ENCODE data around the gene OTOG. TPM values are rescaled to one million over a fixed set of nuclear protein-coding genes. Genes with fewer than 3 reads are reported as not detected.
"Not testable (repeated sequence)": the region's sequence is repeated elsewhere in the genome, so short reads cannot be mapped to it uniquely, and the experiment has no call there.

Gene OTOG
- total RNA-seq, 2 donors from 2014 or later: not detected

DNA sequence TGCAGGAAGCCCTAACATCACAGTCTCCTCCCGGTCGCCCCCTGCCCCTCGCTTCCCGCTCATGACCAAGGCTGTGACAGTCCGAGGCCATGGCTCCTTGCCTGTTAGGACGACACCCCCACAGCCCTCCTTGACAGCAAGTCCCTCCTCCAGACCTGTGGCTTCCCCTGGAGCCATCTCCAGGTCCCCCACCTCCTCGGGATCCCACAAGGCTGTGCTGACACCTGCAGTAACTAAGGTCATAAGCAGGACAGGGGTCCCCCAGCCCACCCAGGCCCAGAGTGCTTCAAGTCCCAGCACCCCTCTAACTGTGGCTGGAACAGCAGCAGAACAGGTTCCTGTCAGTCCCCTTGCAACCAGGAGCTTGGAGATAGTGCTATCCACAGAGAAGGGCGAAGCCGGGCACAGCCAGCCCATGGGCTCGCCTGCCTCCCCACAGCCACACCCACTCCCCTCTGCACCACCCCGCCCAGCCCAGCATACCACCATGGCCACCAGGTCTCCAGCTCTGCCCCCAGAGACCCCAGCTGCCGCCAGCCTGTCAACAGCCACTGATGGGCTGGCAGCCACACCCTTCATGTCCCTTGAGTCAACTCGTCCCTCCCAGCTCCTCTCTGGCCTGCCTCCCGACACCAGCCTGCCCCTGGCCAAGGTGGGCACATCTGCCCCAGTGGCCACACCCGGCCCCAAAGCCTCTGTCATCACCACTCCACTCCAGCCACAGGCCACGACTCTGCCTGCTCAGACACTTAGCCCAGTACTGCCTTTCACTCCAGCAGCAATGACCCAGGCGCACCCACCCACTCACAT lies 63.2 kb downstream of the OTOG start:
- no peaks in the 10 kb centered on the region for H3K9me3 Mint-ChIP-seq
- H3K27ac Mint-ChIP-seq: no peak overlapping the region
- ATAC-seq (no peak), DNase-seq (ENCODE audit: low spot score in 2 of 2) (no peak)
- no peaks in the 10 kb centered on the region for H3K36me3 Mint-ChIP-seq

DNA sequence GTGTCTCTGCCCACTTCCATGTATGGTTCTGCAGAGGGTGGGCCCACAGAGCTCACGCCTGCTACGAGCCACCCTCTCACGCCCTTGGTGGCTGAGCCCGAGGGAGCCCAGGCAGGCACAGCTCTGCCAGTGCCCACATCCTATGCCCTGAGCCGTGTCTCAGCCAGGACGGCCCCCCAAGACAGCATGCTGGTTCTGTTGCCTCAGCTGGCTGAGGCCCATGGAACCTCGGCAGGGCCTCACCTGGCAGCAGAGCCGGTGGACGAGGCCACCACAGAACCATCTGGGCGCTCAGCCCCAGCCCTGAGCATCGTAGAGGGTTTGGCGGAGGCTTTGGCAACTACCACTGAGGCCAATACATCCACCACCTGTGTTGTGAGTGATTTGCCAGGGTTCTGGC lies 64.0 kb downstream of the OTOG start:
- ATAC-seq (no peak), DNase-seq (ENCODE audit: low spot score in 2 of 2) (no peak)
- Mint-ChIP-seq H3K27ac (no peak overlapping the region), H3K36me3 (no peaks in the 10 kb centered on the region), H3K9me3 (no peaks in the 10 kb centered on the region)

DNA sequence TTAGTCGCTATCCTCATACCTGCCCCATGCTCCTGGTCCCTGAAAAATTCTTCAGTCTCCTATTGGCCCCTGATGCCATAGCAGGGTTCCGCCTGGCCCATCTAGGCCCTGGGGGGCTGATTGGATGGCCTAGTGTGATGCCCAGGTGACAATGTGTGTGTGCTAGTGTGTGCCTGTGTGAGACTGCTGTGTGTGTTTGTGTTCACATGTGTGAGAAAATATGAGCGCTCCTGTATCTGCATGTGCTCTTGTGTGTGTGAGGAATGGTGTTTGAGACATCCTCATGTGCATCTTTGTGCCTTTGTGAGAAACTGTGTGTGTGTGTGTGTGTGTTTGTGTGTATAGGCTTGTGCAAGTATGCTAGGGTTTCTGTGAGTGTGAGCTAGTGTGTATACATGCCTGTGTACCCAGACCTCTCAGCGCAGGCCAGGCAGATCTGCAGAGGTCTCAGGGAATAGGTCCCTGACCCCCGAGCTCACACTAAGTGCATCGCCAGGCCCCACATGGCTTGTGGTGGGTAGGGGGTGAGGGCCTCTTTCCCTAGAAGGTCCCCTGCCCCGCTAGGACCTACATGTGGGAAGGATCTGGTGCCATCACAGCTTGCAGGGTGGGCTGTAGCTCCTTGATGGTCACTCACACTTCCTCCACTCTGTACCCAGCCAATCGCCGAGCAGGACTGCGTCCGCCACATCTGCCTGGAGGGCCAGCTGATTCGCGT lies 64.6 kb downstream of the OTOG start:
- no peak for ATAC-seq
- Mint-ChIP-seq H3K9me3 (no peaks in the 10 kb centered on the region), H3K27ac (no peak overlapping the region), H3K36me3 (no peaks in the 10 kb centered on the region)
- DNase-seq (ENCODE audit: low spot score in 2 of 2): no peak

DNA sequence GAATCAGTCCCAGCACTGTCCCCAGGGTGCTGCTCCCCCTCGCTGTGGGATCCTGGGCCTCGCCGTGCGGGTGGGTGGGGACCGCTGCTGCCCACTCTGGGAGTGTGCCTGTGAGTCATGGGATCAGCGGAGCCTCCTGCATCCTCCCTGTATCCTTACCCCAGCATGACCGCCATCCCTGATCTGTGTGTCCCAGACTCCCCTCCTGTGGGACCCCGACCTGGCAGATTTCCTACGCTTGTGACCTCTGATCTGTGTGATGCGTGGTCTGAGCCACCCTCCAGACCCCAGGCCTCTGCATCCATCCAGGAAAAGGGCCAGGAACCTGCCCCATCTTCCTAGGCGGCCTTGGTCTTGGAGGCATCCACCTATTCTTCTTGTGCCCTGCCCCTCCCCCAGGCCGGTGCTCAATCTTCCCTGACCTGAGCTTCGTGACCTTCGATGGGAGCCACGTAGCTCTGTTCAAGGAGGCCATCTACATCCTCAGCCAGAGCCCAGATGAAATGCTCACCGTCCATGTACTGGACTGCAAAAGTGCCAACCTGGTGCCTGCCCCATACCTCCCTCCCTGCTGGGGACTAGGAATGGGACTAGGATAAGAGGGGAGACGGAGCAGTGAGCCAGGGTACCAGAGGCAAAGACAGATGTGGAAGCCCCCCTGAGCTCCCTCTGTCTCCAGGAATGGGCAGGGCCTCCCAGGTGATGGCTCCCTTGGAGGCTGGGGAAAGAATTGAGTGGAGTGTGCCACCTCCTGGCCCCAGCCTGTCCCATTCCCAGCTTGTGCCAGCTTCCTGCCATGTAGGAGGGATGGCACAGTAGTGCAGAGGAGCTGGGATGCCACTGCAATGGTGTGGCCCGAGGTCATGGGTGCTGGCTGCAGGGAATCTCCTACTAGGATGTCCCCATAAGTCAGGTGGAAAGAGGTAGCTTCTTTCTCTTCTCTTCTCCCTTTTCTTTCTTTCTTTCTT lies 65.4 kb downstream of the OTOG start:
- DNase-seq (ENCODE audit: low spot score in 2 of 2) (no peak), ATAC-seq (no peak)
- H3K36me3 Mint-ChIP-seq: no peaks in the 10 kb centered on the region
- H3K9me3 Mint-ChIP-seq: no peaks in the 10 kb centered on the region
- no peak overlapping the region for H3K27ac Mint-ChIP-seq

DNA sequence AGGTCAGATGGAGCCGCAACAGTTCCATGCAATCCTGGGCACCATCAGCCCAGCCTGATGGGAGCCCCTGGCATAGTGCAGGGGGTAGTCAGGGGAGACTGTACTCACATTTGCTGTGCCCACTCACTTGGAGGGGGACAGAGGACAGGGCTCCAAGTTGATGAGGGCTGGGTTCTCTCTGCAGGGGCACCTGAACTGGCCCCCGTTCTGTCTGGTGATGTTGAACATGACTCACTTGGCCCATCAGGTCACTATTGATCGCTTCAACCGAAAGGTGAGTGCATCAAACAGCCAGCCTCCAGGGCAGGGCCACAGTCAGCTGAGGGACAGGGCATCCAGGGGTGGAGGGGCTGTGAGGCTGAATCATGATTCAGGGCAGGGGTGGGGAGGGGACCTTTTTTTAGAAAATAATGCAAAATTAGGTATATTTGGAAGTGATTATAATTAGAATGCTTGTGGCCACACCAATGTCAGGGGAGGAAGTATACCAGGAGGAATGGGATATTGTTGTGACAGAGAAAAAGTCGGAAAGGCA lies 66.4 kb downstream of the OTOG start:
- DNase-seq (ENCODE audit: low spot score in 2 of 2) (no peak), ATAC-seq (no peak)
- Mint-ChIP-seq H3K36me3 (no peaks in the 10 kb centered on the region), H3K27ac (no peak overlapping the region), H3K9me3 (no peaks in the 10 kb centered on the region)

DNA sequence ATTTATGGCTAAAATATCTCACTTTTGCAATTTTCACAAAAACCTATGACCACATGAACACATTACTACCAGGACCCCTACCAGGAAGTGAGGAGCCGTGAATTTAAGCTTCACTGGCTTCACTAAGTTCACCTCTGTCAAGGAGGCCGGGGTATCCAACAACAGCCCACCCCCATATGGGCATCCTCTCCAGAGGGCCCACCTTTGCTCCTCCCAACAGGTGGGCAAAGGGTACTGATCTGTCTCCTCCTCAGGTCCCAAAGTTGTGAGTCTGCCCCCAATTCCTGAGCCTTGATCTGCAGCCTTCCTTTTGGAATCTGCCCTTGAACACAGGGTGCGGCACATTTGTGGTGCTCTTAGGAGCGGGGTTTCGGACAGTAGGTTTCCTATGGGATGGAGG lies 66.9 kb downstream of the OTOG start:
- no peaks in the 10 kb centered on the region for H3K36me3 Mint-ChIP-seq
- no peaks in the 10 kb centered on the region for H3K9me3 Mint-ChIP-seq
- no peak for DNase-seq (ENCODE audit: low spot score in 2 of 2)
- H3K27ac Mint-ChIP-seq: no peak overlapping the region
- no peak for ATAC-seq

DNA sequence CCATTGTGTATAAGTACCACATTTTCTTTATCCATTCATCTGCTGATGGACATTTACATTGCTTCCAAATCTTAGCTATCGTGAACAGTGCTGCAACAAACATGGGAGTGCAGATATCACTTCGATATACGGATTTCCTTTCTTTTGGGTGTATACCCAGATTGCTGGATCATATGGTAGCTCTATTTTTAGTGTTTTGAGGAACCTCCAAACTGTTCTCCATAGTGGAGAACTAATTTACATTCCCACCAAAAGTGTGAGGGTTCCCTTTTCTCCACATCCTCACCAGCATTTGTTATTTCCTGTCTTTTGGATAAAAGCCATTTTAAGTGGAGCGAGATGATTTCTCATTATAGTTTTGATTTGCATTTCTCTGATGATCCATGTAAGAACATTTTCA lies 75.7 kb downstream of the OTOG start:
- not testable (repeated sequence) for DNase-seq (ENCODE audit: low spot score in 2 of 2); H3K27ac Mint-ChIP-seq; ATAC-seq
- H3K9me3 Mint-ChIP-seq: peaks cover 18 to 20% of the 10 kb centered on the region in 2 donors
- peaks cover 0 to 14% of the 10 kb centered on the region in 2 donors for H3K36me3 Mint-ChIP-seq

DNA sequence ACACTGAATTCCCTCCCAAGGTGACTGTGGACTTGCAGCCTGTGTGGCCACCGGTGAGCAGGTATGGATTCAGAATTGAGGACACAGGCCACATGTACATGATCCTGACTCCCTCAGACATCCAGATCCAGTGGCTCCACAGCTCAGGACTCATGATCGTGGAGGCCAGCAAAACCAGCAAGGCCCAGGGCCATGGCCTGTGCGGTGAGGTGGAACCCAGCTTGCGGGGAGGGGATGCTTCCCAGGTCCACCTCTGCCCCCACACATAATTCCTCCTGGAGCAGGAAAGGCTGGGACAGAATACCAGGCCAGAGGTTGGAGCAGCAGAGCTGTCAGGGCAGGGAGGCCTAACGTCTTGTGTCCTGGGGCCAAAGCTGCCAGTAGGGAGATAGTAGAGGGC lies 82.1 kb downstream of the OTOG start:
- no peaks in the 10 kb centered on the region for H3K9me3 Mint-ChIP-seq
- ATAC-seq: no peak
- no peak for DNase-seq (ENCODE audit: low spot score in 2 of 2)
- H3K36me3 Mint-ChIP-seq: no peaks in the 10 kb centered on the region
- H3K27ac Mint-ChIP-seq: no peak overlapping the region

DNA sequence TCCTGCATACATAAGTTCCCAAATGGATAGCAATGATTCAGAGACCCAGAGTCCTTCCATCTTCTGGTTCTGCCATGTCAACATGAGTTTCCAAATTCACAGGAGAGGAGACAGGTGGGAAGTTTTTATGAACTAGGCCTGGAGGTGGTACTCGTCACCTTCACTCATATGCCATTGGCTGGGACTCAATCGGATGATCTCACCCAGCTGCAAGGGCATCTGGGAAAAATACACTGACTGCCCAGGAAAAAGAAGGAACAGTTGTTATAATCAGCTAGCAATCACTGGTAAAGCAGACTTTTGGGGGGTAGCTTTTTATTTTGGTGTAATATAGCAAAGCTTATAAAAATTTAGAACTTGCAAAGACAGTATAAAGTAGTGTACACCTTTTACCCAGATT lies 83.9 kb downstream of the OTOG start:
- DNase-seq (ENCODE audit: low spot score in 2 of 2) (no peak), ATAC-seq (no peak)
- Mint-ChIP-seq H3K36me3 (no peaks in the 10 kb centered on the region), H3K9me3 (no peaks in the 10 kb centered on the region), H3K27ac (no peak overlapping the region)

DNA sequence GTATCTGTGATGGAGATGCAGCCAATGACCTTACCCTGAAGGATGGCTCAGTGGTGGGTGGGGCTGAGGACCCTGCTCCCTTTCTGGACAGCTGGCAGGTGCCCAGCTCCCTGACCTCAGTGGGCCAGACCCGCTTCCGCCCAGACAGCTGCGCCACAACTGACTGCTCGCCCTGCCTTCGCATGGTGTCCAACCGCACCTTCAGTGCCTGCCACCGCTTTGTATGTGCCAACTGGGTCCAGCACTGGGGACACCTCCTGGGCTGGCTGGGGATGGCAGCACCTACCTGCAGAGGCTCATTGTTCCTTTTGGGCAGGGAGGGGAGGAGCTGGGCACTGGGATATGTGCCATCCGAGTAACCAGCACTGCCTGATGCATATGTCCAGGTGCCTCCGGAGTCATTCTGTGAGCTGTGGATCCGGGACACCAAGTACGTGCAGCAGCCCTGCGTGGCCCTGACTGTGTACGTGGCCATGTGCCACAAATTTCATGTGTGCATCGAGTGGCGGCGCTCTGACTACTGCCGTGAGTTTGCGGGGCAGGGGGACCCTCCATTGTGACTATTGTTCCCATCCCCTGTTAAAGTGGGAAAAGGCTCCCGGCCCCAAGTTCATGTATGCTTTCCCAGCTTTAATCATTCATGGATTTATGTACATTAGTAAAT lies 84.8 kb downstream of the OTOG start:
- no peaks in the 10 kb centered on the region for H3K9me3 Mint-ChIP-seq
- H3K36me3 Mint-ChIP-seq: no peaks in the 10 kb centered on the region
- DNase-seq (ENCODE audit: low spot score in 2 of 2) (no peak), ATAC-seq (no peak)
- H3K27ac Mint-ChIP-seq: no peak overlapping the region

DNA sequence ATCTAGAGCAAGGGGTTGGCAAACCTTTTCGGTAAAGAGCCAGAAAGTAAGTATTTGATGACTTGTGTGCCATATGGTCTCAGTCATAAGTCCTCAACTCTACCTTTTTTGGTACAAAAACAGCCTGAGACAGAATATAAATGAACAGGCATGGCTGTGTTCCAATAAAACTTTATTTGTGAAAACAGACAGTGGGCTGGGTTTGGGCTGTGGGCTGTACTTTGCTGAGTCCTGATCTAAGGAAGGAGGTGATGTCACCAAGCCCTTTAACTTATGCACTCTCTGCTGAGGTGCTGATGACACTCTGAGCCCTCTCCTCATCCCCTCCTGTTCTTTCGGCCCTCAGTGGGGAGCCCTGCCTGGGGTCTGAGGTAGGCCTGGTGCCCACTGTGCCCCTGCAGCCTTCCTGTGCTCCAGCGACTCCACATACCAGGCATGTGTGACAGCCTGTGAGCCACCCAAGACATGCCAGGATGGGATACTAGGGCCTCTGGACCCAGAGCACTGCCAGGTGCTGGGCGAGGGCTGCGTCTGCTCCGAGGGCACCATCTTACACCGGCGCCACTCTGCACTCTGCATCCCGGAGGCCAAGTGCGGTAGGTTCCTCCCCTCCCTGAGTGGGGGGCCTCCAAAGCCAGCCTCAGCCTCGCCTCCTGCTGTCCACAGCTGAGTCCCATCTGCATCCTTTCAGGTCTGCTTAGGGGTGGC lies 86.4 kb downstream of the OTOG start:
- DNase-seq (ENCODE audit: low spot score in 2 of 2) (no peak), ATAC-seq (no peak)
- no peaks in the 10 kb centered on the region for H3K9me3 Mint-ChIP-seq
- H3K27ac Mint-ChIP-seq: no peak overlapping the region
- H3K36me3 Mint-ChIP-seq: no peaks in the 10 kb centered on the region

DNA sequence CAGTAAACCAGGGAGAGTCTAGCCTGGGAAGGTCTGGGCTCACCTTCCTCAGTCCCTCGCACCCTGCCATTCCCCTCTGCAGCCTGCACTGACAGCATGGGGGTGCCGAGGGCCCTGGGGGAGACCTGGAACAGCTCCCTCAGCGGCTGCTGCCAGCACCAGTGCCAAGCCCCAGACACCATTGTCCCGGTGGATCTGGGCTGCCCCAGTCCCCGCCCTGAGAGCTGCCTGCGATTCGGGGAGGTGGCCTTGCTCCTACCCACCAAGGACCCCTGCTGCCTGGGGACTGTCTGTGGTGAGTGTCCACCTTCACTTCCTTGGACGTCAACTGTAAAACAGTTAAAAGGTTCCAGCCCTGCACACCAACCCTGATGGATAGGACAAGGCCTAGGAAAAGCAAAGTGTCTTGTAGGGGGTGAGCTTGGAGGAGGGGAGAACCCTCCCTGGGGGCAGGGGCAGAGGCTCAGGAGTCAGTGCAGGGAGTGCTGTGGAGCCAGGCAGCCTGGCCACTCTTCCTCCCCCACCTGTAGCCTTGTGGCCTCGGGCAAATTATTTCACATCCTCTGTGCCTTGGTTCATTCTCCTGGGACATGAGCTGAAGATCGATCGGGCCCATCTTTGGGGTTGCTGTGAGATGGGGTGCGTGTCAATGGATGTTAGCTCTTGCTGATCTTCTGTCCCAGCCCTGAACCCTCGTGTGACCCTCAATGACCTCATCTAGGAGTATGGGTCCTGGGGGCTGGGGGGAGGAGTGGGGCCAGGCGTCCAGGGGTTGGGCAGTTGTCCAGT lies 87.1 kb downstream of the OTOG start:
- ATAC-seq (no peak), DNase-seq (ENCODE audit: low spot score in 2 of 2) (no peak)
- Mint-ChIP-seq H3K27ac (no peak overlapping the region), H3K9me3 (no peaks in the 10 kb centered on the region), H3K36me3 (no peaks in the 10 kb centered on the region)

DNA sequence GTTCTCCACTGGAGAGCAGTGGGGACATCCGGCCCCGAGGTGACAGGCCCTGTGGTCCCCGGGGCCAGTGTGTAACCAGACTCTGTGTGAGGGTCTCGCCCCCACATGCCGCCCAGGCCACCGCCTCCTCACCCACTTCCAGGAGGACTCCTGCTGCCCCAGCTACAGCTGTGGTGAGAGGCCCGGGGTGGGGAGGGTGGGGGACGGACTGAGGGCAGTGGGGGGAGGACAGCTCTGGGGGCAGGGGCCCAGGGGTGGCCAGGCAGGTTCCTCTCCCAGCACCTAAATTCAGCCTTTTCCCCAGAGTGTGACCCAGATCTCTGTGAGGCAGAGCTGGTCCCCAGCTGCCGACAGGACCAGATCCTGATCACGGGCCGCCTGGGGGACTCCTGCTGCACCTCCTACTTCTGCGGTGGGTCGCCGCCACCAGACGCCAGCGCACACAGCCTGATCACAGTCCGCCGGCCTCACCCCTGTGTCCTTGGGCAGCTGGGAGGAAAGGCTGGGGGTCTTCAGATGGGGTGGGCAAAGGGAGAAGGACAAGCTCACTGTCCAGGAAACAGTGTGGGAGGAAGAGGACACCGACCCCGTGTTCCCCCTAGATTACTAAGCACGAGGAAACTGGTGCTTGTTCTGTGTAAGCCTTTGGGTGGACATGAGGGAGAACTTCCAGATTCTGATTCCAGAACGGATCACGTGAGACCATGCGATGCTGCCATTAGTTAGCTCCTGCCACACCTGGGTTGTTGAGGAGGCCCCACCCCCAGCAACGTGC lies 87.9 kb downstream of the OTOG start:
- no peaks in the 10 kb centered on the region for H3K36me3 Mint-ChIP-seq
- H3K9me3 Mint-ChIP-seq: no peaks in the 10 kb centered on the region
- ATAC-seq (no peak), DNase-seq (ENCODE audit: low spot score in 2 of 2) (no peak)
- no peak overlapping the region for H3K27ac Mint-ChIP-seq

DNA sequence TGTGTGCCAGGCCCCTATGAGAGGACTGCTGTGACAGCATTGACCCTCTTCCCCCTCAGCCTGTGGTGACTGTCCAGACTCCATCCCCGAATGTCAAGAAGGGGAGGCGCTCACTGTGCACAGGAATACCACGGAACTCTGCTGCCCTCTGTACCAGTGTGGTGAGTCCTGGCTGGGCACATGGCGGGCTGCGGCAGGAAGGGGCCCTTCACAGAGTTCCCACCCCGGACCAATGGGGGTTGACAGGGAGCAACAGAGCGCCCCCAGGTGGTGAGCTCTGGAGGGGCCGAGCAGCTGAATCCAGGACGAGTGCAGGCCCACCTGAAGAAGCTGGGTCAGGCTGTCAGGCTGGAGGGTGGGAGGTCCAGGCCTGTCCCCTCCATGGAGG lies 88.5 kb downstream of the OTOG start:
- H3K27ac Mint-ChIP-seq: no peak overlapping the region
- DNase-seq (ENCODE audit: low spot score in 2 of 2) (no peak), ATAC-seq (no peak)
- no peaks in the 10 kb centered on the region for H3K36me3 Mint-ChIP-seq
- no peaks in the 10 kb centered on the region for H3K9me3 Mint-ChIP-seq

DNA sequence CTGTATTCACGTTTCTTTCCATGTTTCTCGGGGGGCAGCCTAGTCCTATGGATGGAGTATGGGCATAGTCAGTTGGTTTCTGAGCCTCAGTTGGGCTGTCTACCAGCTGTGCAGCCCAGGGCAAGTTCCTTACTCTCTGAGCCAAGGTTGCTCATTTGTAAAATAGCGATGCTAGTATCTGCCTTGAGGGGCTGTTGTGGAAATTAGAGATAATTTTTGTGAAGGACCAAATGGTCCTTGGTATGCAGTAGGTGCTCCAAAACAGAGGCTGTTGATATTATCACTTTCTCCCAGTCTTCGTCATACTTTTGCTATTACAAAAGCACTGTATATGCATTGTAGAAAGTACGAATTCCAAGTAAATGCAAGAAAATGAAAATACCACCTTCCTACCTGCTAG lies 89.7 kb downstream of the OTOG start:
- Mint-ChIP-seq H3K36me3 (no peaks in the 10 kb centered on the region), H3K9me3 (no peaks in the 10 kb centered on the region), H3K27ac (no peak overlapping the region)
- DNase-seq (ENCODE audit: low spot score in 2 of 2) (no peak), ATAC-seq (no peak)

Measured in activated naive CD4-positive, alpha-beta T cell treated with anti-CD3 and anti-CD28 coated beads, Interleukin-2, amount 50 U/mL, for 72 hours (primary cell).